ENCODE results near the gene ROCK2.

GRCh38 chr2:11242542-11243174 lies 101.8 kb downstream of the ROCK2 start:
- TF ChIP-seq, protein P1, sequence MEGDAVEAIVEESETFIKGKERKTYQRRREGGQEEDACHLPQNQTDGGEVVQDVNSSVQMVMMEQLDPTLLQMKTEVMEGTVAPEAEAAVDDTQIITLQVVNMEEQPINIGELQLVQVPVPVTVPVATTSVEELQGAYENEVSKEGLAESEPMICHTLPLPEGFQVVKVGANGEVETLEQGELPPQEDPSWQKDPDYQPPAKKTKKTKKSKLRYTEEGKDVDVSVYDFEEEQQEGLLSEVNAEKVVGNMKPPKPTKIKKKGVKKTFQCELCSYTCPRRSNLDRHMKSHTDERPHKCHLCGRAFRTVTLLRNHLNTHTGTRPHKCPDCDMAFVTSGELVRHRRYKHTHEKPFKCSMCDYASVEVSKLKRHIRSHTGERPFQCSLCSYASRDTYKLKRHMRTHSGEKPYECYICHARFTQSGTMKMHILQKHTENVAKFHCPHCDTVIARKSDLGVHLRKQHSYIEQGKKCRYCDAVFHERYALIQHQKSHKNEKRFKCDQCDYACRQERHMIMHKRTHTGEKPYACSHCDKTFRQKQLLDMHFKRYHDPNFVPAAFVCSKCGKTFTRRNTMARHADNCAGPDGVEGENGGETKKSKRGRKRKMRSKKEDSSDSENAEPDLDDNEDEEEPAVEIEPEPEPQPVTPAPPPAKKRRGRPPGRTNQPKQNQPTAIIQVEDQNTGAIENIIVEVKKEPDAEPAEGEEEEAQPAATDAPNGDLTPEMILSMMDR (optimal IDR thresholded peaks at IDR 0.05 in 1 of 3, IDR thresholded peaks at IDR 0.05 in 1 of 3, conservative IDR thresholded peaks at IDR 0.05 in 1 of 3; ENCODE audit: extremely low read depth in 1 of 3, insufficient read depth in 2 of 3, low read length in 3 of 3): no peak
- TF ChIP-seq EZH2 (IDR thresholded peaks at IDR 0.05; ENCODE audit: low read length): no peak
